ENCODE data around the gene LBHD2.

Gene LBHD2

DNA sequence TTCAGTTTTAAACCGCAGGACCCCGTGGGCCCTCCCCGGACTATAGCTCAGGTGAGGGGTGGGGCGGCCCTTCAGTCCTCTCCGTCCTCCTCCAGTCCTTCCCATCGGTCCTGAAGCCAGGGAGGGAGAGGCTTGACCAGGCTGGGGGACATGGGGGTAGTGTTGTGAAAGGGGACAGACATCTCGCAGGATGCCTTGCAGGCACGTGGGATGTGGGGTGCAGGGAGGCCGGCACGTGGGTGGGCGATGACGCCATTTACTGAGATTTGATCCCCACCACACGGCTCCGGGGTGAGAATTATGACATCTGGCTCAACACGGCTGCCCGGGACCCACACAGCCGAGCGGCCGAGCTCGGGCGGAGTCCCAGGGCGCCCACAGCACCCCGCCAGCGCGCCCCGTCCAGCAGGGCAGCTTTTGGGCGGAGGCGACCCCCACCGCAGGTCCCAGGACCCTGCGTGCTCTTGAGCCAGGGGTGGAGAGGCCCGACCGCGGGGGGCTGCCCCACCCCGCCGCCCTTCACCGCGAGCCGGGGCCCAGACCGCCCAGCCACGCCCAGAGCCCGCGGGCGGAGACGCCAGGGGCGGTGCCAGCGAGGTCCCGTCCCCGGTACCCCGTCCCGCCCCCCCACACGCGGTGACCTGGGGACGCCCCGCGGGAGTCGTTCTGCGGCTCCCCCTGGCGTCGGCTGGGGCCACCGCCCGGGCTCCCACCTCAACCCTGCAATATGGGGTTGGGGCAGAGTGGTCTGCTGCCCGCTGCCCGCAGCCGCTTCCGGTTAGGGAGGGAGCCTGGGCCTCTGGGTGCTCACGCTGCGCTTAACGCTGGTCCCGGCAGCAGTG, 7.3 kb downstream of the LBHD2 start:
- Histone ChIP-seq H3K27me3 (replicated peaks; ENCODE audit: control insufficient read depth, insufficient read depth, low read length) (no peaks in the 10 kb centered on the region), H3K36me3 (ENCODE audit: control insufficient read depth, insufficient read depth, low read length) (no peaks in the 10 kb centered on the region), H3K4me3 (replicated peaks; ENCODE audit: low read depth, low read length) (peak overlapping the region; percentile 44)
- DNase-seq (ENCODE audit: extremely low read depth, insufficient read length) = peak; percentile 81
- peak; percentile 67 for TF ChIP-seq CTCF (IDR thresholded peaks at IDR 0.05; ENCODE audit: insufficient read depth, low read length, poor library complexity, severe bottlenecking)

DNA sequence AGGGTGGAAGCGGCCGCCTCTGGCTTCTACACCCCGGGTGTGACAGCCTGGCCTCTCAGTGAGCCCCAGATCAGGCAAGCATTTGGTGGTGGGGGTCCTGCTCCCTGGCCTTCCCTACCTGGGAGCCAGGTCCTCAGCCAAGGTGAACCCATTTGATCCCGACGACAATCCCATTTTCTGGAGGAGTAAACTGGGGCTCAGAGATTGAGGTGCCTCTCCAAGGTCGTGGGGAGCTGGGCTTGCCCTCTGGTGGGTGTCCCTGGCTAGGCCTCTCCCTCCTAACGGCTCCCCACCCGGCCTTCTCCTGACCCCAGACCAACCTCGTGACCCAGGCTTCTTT, 7.8 kb downstream of the LBHD2 start:
- Histone ChIP-seq H3K27me3 (replicated peaks; ENCODE audit: control insufficient read depth, insufficient read depth, low read length) (no peaks in the 10 kb centered on the region), H3K4me3 (replicated peaks; ENCODE audit: low read depth, low read length) (peak overlapping the region; percentile 44), H3K36me3 (ENCODE audit: control insufficient read depth, insufficient read depth, low read length) (no peaks in the 10 kb centered on the region)
- TF ChIP-seq CTCF (IDR thresholded peaks at IDR 0.05; ENCODE audit: insufficient read depth, low read length, poor library complexity, severe bottlenecking) = no peak
- DNase-seq (ENCODE audit: extremely low read depth, insufficient read length) = no peak

DNA sequence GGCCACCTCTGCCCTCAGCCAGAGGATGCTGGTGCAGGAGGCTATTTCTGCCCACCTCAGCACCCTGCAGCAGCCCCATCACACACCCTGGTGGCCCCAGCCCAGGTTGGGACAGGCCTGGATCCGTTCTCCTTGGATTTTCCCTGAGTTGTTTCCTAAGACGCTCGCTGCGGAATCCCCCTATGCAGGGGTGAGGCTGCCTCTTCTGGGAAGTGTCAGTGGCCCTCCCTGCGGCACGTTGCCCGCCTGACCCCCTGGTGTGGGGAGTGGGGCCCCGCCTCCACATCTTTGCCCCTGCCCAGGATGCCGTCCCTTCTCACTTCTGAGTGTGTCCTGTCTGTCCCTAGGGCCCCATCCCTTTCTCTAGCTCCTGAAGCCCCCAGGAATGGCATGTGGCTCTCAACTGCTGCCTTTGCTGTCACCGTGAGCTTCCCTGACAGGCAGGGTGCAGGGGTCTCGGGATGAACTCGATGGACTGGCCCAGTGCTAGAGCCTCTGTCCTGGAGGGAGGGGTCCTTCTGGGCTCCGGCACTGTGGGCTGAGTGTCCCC, 9.9 kb downstream of the LBHD2 start:
- no peaks in the 10 kb centered on the region for H3K36me3 ChIP-seq (ENCODE audit: control insufficient read depth, insufficient read depth, low read length)
- H3K27me3 ChIP-seq (replicated peaks; ENCODE audit: control insufficient read depth, insufficient read depth, low read length) = no peaks in the 10 kb centered on the region; the same call in 1 of the 2 replicates
- DNase-seq (ENCODE audit: extremely low read depth, insufficient read length) = no peak
- TF ChIP-seq CTCF (IDR thresholded peaks at IDR 0.05; ENCODE audit: insufficient read depth, low read length, poor library complexity, severe bottlenecking) = no peak
- no peak overlapping the region for H3K4me3 ChIP-seq (replicated peaks; ENCODE audit: low read depth, low read length)

DNA sequence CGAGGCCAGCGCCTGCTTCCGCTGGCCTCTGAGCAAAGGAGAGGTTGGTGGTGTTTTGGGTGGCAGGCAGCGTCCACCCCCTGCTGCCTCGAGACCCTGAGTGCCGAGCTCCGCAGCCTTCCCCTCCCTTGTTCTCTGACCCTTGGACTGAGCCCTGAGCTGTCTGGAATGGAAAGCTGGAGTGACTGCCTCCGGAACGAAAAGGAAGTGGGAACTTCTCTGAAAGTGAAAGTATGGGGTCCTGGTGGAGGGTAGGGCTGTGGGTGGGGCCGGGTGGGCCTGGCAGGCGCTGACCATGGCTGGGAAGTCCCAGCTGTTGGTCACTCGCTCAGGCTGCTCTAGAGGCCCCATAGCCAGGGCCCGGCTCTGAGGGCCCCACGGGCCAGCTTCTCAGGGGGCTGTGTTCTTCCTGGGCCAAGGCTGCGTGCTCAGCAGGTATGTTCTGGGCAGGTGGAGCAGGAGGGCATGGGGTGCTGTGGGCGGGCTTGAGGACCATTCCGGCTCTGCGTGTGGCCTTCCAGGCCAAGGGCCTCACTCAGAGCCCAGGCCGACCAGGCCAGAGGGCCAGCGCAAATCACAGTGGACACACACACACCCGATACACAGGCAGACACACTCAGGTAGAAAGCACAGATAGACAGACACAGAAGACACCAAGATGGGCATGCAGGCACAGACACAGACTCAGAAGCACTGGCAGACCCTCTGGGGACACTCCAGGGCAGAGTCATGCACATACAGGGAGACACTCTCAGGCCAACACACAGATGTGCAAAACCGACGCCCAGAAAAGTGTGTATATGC, 10.6 kb downstream of the LBHD2 start, which contains the start of gene EXOC3L4:
EXOC3L4 (plus strand) TSS at position 320 of the 804 bp plus-strand sequence. CDS start 5,495 bp downstream, outside the sequence.
- no peak for TF ChIP-seq CTCF (IDR thresholded peaks at IDR 0.05; ENCODE audit: insufficient read depth, low read length, poor library complexity, severe bottlenecking)
- Histone ChIP-seq H3K27me3 (replicated peaks; ENCODE audit: control insufficient read depth, insufficient read depth, low read length) (no peaks in the 10 kb centered on the region; the same call in 1 of the 2 replicates), H3K36me3 (ENCODE audit: control insufficient read depth, insufficient read depth, low read length) (no peaks in the 10 kb centered on the region), H3K4me3 (replicated peaks; ENCODE audit: low read depth, low read length) (no peak within 1 kb of the TSS)
- no peak for DNase-seq (ENCODE audit: extremely low read depth, insufficient read length)

DNA sequence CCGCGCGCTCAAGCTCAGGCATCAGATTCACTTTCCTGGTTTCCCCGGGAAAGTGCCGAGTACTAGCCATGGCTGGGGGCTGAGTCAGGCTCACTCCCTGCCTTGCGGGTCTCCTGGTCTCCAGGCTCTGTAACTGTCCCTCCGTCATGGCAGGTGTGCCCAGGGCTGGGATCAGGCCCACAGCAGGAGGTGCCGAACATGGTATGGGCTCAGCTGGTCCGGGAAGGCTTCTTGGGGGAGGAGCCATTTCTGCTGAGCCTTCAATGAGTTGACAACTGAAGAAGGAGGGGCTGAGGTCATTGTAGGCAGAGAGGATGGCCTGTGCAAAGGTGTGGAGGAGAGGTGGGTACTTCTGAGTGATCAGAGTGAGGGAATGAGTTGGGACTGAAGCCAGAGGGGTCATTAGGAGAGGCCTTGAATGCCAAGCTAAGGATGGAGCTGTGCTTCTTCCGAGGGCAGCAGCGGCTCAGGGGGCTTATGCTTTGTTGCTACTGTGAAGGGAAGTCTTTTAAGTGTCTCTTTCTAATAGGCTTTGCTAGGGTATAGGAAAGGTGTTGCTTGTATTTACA, 11.3 kb downstream of the LBHD2 start:
- no peaks in the 10 kb centered on the region; the same call in 1 of the 2 replicates for H3K27me3 ChIP-seq (replicated peaks; ENCODE audit: control insufficient read depth, insufficient read depth, low read length)
- H3K4me3 ChIP-seq (replicated peaks; ENCODE audit: low read depth, low read length) = no peak overlapping the region
- no peak for DNase-seq (ENCODE audit: extremely low read depth, insufficient read length)
- H3K36me3 ChIP-seq (ENCODE audit: control insufficient read depth, insufficient read depth, low read length) = no peaks in the 10 kb centered on the region
- no peak for TF ChIP-seq CTCF (IDR thresholded peaks at IDR 0.05; ENCODE audit: insufficient read depth, low read length, poor library complexity, severe bottlenecking)

All from GM06990 (cell line).